H9 (cell line): ENCODE data around the gene XPNPEP2. TPM values are rescaled to one million over a fixed set of nuclear protein-coding genes. Genes with fewer than 3 reads are reported as not detected.
A peak's percentile ranks its signal among the peaks of the same experiment; 100 is the strongest.

Source experiments
- DNase-seq: peaks from one replicate; pipeline ENCODE4 v3.0.0-alpha.2; 2017
- H2AFZ ChIP-seq: one replicate; pipeline ENCODE4 v1.6.1; 2013; ENCODE audit warnings: mild to moderate bottlenecking, low read length, control low read depth, moderate library complexity
- H2AK5ac ChIP-seq: 2 replicates; pipeline ENCODE4 v1.6.1; 2013; ENCODE audit warnings: low read length, control low read depth, mixed read lengths; ENCODE audit not compliant: insufficient read length
- H2BK120ac ChIP-seq: one replicate; pipeline ENCODE4 v1.6.1; 2013; ENCODE audit warnings: low read depth, mild to moderate bottlenecking, low read length, control low read depth, inconsistent platforms; ENCODE audit not compliant: poor library complexity, severe bottlenecking
- H2BK12ac ChIP-seq: 2 replicates; pipeline ENCODE4 v1.6.1; 2013; ENCODE audit warnings: low read length, control low read depth, mixed read lengths, low read depth; ENCODE audit not compliant: insufficient read length
- H2BK15ac ChIP-seq: 2 replicates; pipeline ENCODE4 v1.6.1; 2013; ENCODE audit warnings: low read depth, low read length, control low read depth
- H2BK20ac ChIP-seq: one replicate; pipeline ENCODE4 v1.6.1; 2013; ENCODE audit warnings: low read depth, mild to moderate bottlenecking, low read length, control low read depth, inconsistent platforms; ENCODE audit not compliant: poor library complexity, severe bottlenecking
- H2BK5ac ChIP-seq: 2 replicates; pipeline ENCODE4 v1.6.1; 2013; ENCODE audit warnings: low read length, control low read depth, mixed read lengths; ENCODE audit not compliant: insufficient read length
- H3K14ac ChIP-seq: 2 replicates; pipeline ENCODE4 v1.6.1; 2013; ENCODE audit warnings: low read length, control low read depth; ENCODE audit not compliant: insufficient read depth
- H3K18ac ChIP-seq: 2 replicates; pipeline ENCODE4 v1.6.1; 2013; ENCODE audit warnings: low read depth, mild to moderate bottlenecking, mixed read lengths, low read length, control low read depth; ENCODE audit not compliant: insufficient read length
- H3K23ac ChIP-seq: 2 replicates; pipeline ENCODE4 v1.6.1; 2013; ENCODE audit warnings: low read length, control low read depth, mixed read lengths, low read depth; ENCODE audit not compliant: insufficient read length
- H3K23me2 ChIP-seq: 2 replicates; pipeline ENCODE4 v1.6.1; 2013; ENCODE audit warnings: low read depth, mild to moderate bottlenecking, mixed read lengths, low read length, control low read depth; ENCODE audit not compliant: insufficient read length, poor library complexity, severe bottlenecking
- H3K27ac ChIP-seq: 2 replicates; pipeline ENCODE4 v1.5.1; 2013; ENCODE audit warnings: low read length, control low read depth, mixed read lengths, low read depth; ENCODE audit not compliant: insufficient read length
- H3K27me3 ChIP-seq: 2 replicates; pipeline ENCODE4 v1.6.1; 2013; ENCODE audit warnings: low read length, control low read depth, inconsistent platforms; ENCODE audit not compliant: insufficient read depth
- H3K4ac ChIP-seq: 2 replicates; pipeline ENCODE4 v1.6.1; 2013; ENCODE audit warnings: low read depth, mild to moderate bottlenecking, control low read depth, inconsistent platforms, low read length, moderate library complexity
- H3K4me1 ChIP-seq: 2 replicates; pipeline ENCODE4 v1.6.1; 2013; ENCODE audit warnings: low read length, control low read depth, inconsistent platforms; ENCODE audit not compliant: insufficient read depth
- H3K4me2 ChIP-seq: 2 replicates; pipeline ENCODE4 v1.6.1; 2013; ENCODE audit warnings: low read length, control low read depth, mixed read lengths; ENCODE audit not compliant: insufficient read length, insufficient read depth
- H3K56ac ChIP-seq: 2 replicates; pipeline ENCODE4 v1.6.1; 2013; ENCODE audit warnings: low read depth, mild to moderate bottlenecking, mixed read lengths, low read length, control low read depth; ENCODE audit not compliant: insufficient read length
- H3K79me1 ChIP-seq: 2 replicates; pipeline ENCODE4 v1.6.1; 2013; ENCODE audit warnings: low read depth, mild to moderate bottlenecking, moderate library complexity, low read length, control low read depth, inconsistent platforms; ENCODE audit not compliant: insufficient read depth, poor library complexity, severe bottlenecking
- H3K79me2 ChIP-seq: 2 replicates; pipeline ENCODE4 v1.6.1; 2013; ENCODE audit warnings: low read length, control low read depth, inconsistent platforms; ENCODE audit not compliant: insufficient read depth
- H3K9ac ChIP-seq: 2 replicates; pipeline ENCODE4 v1.6.1; 2013; ENCODE audit warnings: low read length, control low read depth, mixed read lengths; ENCODE audit not compliant: insufficient read length; ENCODE audit errors: extremely low read depth
- H3K9me3 ChIP-seq: one replicate; pipeline ENCODE4 v1.6.1; 2013; ENCODE audit warnings: low read depth, low read length, inconsistent platforms; ENCODE audit not compliant: control insufficient read depth
- H3T11ph ChIP-seq: one replicate; pipeline ENCODE4 v1.6.1; 2013; ENCODE audit warnings: mild to moderate bottlenecking, low read length, control low read depth, inconsistent platforms
- H4K20me1 ChIP-seq: one replicate; pipeline ENCODE4 v1.6.1; 2013; ENCODE audit not compliant: control insufficient read depth, insufficient read length, insufficient read depth
- H4K5ac ChIP-seq: 2 replicates; pipeline ENCODE4 v1.6.1; 2013; ENCODE audit warnings: low read depth, mild to moderate bottlenecking, mixed read lengths, low read length, control low read depth; ENCODE audit not compliant: insufficient read length
- H4K8ac ChIP-seq: replicated peaks from 2 replicates; pipeline ENCODE4 v1.6.1; 2013; ENCODE audit warnings: low read length, control low read depth, mixed read lengths, low read depth; ENCODE audit not compliant: insufficient read length
- H4K91ac ChIP-seq: 2 replicates; pipeline ENCODE4 v1.6.1; 2013; ENCODE audit warnings: low read depth, mild to moderate bottlenecking, moderate library complexity, mixed read lengths, low read length, control low read depth; ENCODE audit not compliant: insufficient read length
- H3K27ac Mint-ChIP-seq, 3 experiments: 2 replicates in 2 of 3; 3 replicates in 1 of 3; pipeline ENCODE4 v1.8.0; 2020 to 2021; ENCODE audit warnings: mixed read lengths in 3 of 3, mild to moderate bottlenecking in 1 of 3, moderate library complexity in 1 of 3
- H3K27me3 Mint-ChIP-seq: 2 replicates; pipeline ENCODE4 v1.8.0; 2021; ENCODE audit warnings: low read depth, mild to moderate bottlenecking, moderate library complexity, mixed read lengths
- H3K36me3 Mint-ChIP-seq, 3 experiments: 2 replicates in 2 of 3; 3 replicates in 1 of 3; pipeline ENCODE4 v1.8.0; 2020 to 2021; ENCODE audit warnings: low read depth in 3 of 3, mixed read lengths in 3 of 3; ENCODE audit not compliant: insufficient read depth in 1 of 3
- H3K4me1 Mint-ChIP-seq, 2 experiments: 2 replicates each; pipeline ENCODE4 v1.8.0; 2020; ENCODE audit warnings: mixed read lengths in 2 of 2
- H3K4me3 Mint-ChIP-seq, 2 experiments: 2 replicates in 1 of 2; 3 replicates in 1 of 2; pipeline ENCODE4 v1.8.0; 2020 to 2021; ENCODE audit warnings: mild to moderate bottlenecking in 2 of 2, mixed read lengths in 2 of 2, moderate library complexity in 1 of 2
- H3K9me3 Mint-ChIP-seq, 2 experiments: 2 replicates in 1 of 2; 3 replicates in 1 of 2; pipeline ENCODE4 v1.8.0; 2020; ENCODE audit warnings: mild to moderate bottlenecking in 2 of 2, mixed read lengths in 2 of 2, moderate library complexity in 1 of 2
- CTCF ChIP-seq: fragments of 200-600 bp; sonication (generic); conservative IDR thresholded peaks from 3 replicates; pipeline ENCODE4 v1.8.0; 2021; ENCODE audit warnings: antibody characterized with exemption, mild to moderate bottlenecking
- WGBS: extraction: QIAGEN DNeasy Blood & Tissue Kit; methylation state at CpG from one replicate; pipeline ENCODE4 v1.1.7; 2013; ENCODE audit warnings: missing lambda C conversion rate, low lambda C conversion rate, mixed read lengths; ENCODE audit not compliant: insufficient read length; ENCODE audit errors: extremely low coverage; 5-methylcytosine and 5-hydroxymethylcytosine counted together
- total RNA-seq: library from RNA; stranded (reverse); gene quantifications from 2 replicates; pipeline ENCODE4 v1.2.1, GENCODE V29; 2021

XPNPEP2 gene
- total RNA-seq, 1 experiment from 2014 or later = 0.11 TPM

GRCh38 chrX:129793604-129794191 is 54.9 kb downstream of the XPNPEP2 start:
- WGBS = no CpG with 5 or more reads among the region's 20 CpGs
- Mint-ChIP-seq H3K4me3 (no peak overlapping the region), H3K9me3 (peaks cover 0 to 70% of the 10 kb centered on the region in 2 experiments; a peak in 2 of 5 replicates)

More at GRCh38 chrX:129793604-129794191, 54.9 kb downstream of the XPNPEP2 start:
- Histone ChIP-seq H3K9ac (no peak overlapping the region), H3K56ac (no peak overlapping the region), H3T11ph (no peak overlapping the region), H2AFZ (no peak overlapping the region), H2BK12ac (no peak overlapping the region), H2BK15ac (no peak overlapping the region), H3K27me3 (no peaks in the 10 kb centered on the region), H3K23me2 (no peaks in the 10 kb centered on the region), H3K23ac (no peak overlapping the region), H2BK5ac (no peak overlapping the region), H3K18ac (no peak overlapping the region), H3K4me2 (no peak overlapping the region), H2AK5ac (no peak overlapping the region), H4K91ac (no peak overlapping the region), H2BK20ac (no peak overlapping the region), H3K79me1 (no peaks in the 10 kb centered on the region), H3K4me1 (no peaks in the 10 kb centered on the region), H3K4ac (no peak overlapping the region), H2BK120ac (no peak overlapping the region), H3K14ac (no peak overlapping the region), H4K8ac (no peak overlapping the region), H4K20me1 (no peaks in the 10 kb centered on the region), H4K5ac (no peak overlapping the region), H3K27ac (no peak overlapping the region), H3K79me2 (no peaks in the 10 kb centered on the region), H3K9me3 (no peaks in the 10 kb centered on the region)
- Mint-ChIP-seq H3K27ac (peak overlapping the region in 1 of 3 experiments; percentile 50; a peak in 1 of 7 replicates), H3K4me1 (no peaks in the 10 kb centered on the region), H3K36me3 (peaks cover 8 to 12% (median 11%) of the 10 kb centered on the region in 3 experiments), H3K27me3 (no peaks in the 10 kb centered on the region; the same call in 1 of the 2 replicates)
- TF ChIP-seq CTCF = no peak
- no peak for DNase-seq
